ENCODE data around the gene RAB40AL. TPM values are rescaled to one million over a fixed set of nuclear protein-coding genes. Genes with fewer than 3 reads are reported as not detected.
"Not testable (repeated sequence)": the region's sequence is repeated elsewhere in the genome, so short reads cannot be mapped to it uniquely, and the experiment has no call there.

RAB40AL gene
- total and polyA plus RNA-seq, 7 donors = 0.19 to 3.6 (median 2.0) TPM; not detected in 2

GRCh38 chrX:102968216-102968615 lies 31.1 kb downstream of the RAB40AL start:
- no peak for DNase-seq
- intact Hi-C loops (cut with DNase I) = no loop called here
- TF ChIP-seq POLR2A (IDR thresholded peaks at IDR 0.05) (no peak), CTCF (IDR thresholded peaks at IDR 0.05) (no peak), POLR2AphosphoS5 (IDR thresholded peaks at IDR 0.05) (no peak), EP300 (IDR thresholded peaks at IDR 0.05) (no peak)
- Histone ChIP-seq H3K27ac (no peak overlapping the region), H3K4me1 (no peaks in the 10 kb centered on the region), H3K4me3 (no peak overlapping the region), H3K27me3 (no peaks in the 10 kb centered on the region), H3K9me3 (peaks cover 0 to 5% (median 2%) of the 10 kb centered on the region in 4 donors), H3K36me3 (no peaks in the 10 kb centered on the region)
- 96 to 97% methylated on average over 2 of the region's 2 CpGs for WGBS, 2 donors

GRCh38 chrX:102971536-102971935 lies 34.5 kb downstream of the RAB40AL start:
- H3K4me1 ChIP-seq; H3K9me3 ChIP-seq; H3K36me3 ChIP-seq; DNase-seq; intact Hi-C loops (cut with DNase I); H3K27me3 ChIP-seq; H3K4me3 ChIP-seq; H3K27ac ChIP-seq: not testable (repeated sequence)

GRCh38 chrX:102975016-102975415 lies 37.9 kb downstream of the RAB40AL start:
- no peaks in the 10 kb centered on the region for H3K36me3 ChIP-seq
- H3K4me3 ChIP-seq = no peak overlapping the region
- H3K9me3 ChIP-seq = peaks cover 0 to 3% (median 0%) of the 10 kb centered on the region in 4 donors
- DNase-seq = no peak
- 93 to 97% methylated on average over 2 of the region's 2 CpGs for WGBS, 2 donors
- no peaks in the 10 kb centered on the region for H3K4me1 ChIP-seq
- TF ChIP-seq CTCF (IDR thresholded peaks at IDR 0.05) (no peak), EP300 (IDR thresholded peaks at IDR 0.05) (no peak), POLR2AphosphoS5 (IDR thresholded peaks at IDR 0.05) (no peak), POLR2A (IDR thresholded peaks at IDR 0.05) (no peak)
- intact Hi-C loops (cut with DNase I) = no loop called here
- no peaks in the 10 kb centered on the region for H3K27me3 ChIP-seq
- no peak overlapping the region for H3K27ac ChIP-seq

- Histone ChIP-seq H3K4me3 (no peak overlapping the region), H3K4me1 (no peaks in the 10 kb centered on the region), H3K9me3 (peaks cover 0 to 3% (median 0%) of the 10 kb centered on the region in 4 donors), H3K27ac (no peak overlapping the region), H3K27me3 (no peaks in the 10 kb centered on the region), H3K36me3 (no peaks in the 10 kb centered on the region)
- no peak for DNase-seq
- TF ChIP-seq EP300 (IDR thresholded peaks at IDR 0.05) (no peak), CTCF (IDR thresholded peaks at IDR 0.05) (no peak), POLR2AphosphoS5 (IDR thresholded peaks at IDR 0.05) (no peak), POLR2A (IDR thresholded peaks at IDR 0.05) (no peak)
- intact Hi-C loops (cut with DNase I) = no loop called here
- WGBS, 2 donors = 78 to 82% methylated on average over 1 of the region's 1 CpG
Observed at GRCh38 chrX:102976286-102976685, 39.2 kb downstream of the RAB40AL start.

- DNase-seq = no peak
- Histone ChIP-seq H3K9me3 (no peaks in the 10 kb centered on the region), H3K36me3 (no peaks in the 10 kb centered on the region), H3K4me1 (no peaks in the 10 kb centered on the region), H3K27me3 (no peaks in the 10 kb centered on the region), H3K4me3 (no peak overlapping the region), H3K27ac (no peak overlapping the region)
- 17 to 48% methylated on average over 4 of the region's 4 CpGs for WGBS, 2 donors
- intact Hi-C loops (cut with DNase I) = no loop called here
- TF ChIP-seq POLR2AphosphoS5 (IDR thresholded peaks at IDR 0.05) = no peak
- TF ChIP-seq POLR2A (IDR thresholded peaks at IDR 0.05) = no peak
- no peak for TF ChIP-seq EP300 (IDR thresholded peaks at IDR 0.05)
Observed at GRCh38 chrX:102976793-102977495, 39.9 kb downstream of the RAB40AL start.

- Histone ChIP-seq H3K9me3 (no peaks in the 10 kb centered on the region), H3K4me3 (no peak overlapping the region), H3K27me3 (no peaks in the 10 kb centered on the region), H3K36me3 (no peaks in the 10 kb centered on the region), H3K4me1 (no peaks in the 10 kb centered on the region), H3K27ac (no peak overlapping the region)
- no peak for DNase-seq
- TF ChIP-seq CTCF (IDR thresholded peaks at IDR 0.05) (no peak), EP300 (IDR thresholded peaks at IDR 0.05) (no peak), POLR2A (IDR thresholded peaks at IDR 0.05) (no peak), POLR2AphosphoS5 (IDR thresholded peaks at IDR 0.05) (no peak)
- WGBS, 2 donors = 91 to 94% methylated on average over 9 of the region's 9 CpGs
- intact Hi-C loops (cut with DNase I) = no loop called here
Observed at GRCh38 chrX:102978594-102978993, 41.5 kb downstream of the RAB40AL start.

Measured in sigmoid colon (tissue), 7 donors.